ENCODE data around the gene CPZ. TPM values are rescaled to one million over a fixed set of nuclear protein-coding genes. Genes with fewer than 3 reads are reported as not detected.

CPZ gene
- total RNA-seq, 1 donor from 2014 or later: not detected

DNA sequence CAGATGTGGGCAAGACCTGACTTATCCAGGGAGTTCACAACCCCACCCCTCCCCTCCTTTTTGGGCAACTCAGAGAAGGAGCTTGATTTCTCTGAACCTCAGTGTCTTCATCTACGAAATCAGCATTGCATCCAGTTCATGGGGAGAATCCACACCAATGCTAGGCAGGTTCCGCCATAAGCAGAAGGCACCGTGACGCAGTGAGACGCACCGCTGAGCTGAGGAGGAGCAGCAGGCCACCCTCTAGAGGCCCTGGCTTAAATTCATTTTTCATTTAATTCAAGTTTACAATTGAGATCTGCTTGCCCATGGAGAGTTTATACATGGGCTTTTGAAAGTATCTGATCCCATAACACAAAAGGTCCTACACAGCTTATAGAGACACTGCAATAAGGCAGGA lies 55.7 kb downstream of the CPZ start:
- CTCF ChIA-PET: no interaction called here
- intact Hi-C loops (cut with micrococcal nuclease): no loop called here
- ATAC-seq (ENCODE audit: low read depth) (no peak), DNase-seq (no peak)
- POLR2A ChIA-PET: no interaction called here
- H3K4me1 Mint-ChIP-seq: no peaks in the 10 kb centered on the region
- H3K27ac Mint-ChIP-seq: no peak overlapping the region
- H3K27me3 Mint-ChIP-seq: no peaks in the 10 kb centered on the region
- H3K4me3 Mint-ChIP-seq: no peak overlapping the region
- H3K36me3 Mint-ChIP-seq (ENCODE audit: low read depth): no peaks in the 10 kb centered on the region
- no peaks in the 10 kb centered on the region for H3K9me3 Mint-ChIP-seq
- TF ChIP-seq, protein P1, sequence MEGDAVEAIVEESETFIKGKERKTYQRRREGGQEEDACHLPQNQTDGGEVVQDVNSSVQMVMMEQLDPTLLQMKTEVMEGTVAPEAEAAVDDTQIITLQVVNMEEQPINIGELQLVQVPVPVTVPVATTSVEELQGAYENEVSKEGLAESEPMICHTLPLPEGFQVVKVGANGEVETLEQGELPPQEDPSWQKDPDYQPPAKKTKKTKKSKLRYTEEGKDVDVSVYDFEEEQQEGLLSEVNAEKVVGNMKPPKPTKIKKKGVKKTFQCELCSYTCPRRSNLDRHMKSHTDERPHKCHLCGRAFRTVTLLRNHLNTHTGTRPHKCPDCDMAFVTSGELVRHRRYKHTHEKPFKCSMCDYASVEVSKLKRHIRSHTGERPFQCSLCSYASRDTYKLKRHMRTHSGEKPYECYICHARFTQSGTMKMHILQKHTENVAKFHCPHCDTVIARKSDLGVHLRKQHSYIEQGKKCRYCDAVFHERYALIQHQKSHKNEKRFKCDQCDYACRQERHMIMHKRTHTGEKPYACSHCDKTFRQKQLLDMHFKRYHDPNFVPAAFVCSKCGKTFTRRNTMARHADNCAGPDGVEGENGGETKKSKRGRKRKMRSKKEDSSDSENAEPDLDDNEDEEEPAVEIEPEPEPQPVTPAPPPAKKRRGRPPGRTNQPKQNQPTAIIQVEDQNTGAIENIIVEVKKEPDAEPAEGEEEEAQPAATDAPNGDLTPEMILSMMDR (IDR thresholded peaks at IDR 0.05): no peak

DNA sequence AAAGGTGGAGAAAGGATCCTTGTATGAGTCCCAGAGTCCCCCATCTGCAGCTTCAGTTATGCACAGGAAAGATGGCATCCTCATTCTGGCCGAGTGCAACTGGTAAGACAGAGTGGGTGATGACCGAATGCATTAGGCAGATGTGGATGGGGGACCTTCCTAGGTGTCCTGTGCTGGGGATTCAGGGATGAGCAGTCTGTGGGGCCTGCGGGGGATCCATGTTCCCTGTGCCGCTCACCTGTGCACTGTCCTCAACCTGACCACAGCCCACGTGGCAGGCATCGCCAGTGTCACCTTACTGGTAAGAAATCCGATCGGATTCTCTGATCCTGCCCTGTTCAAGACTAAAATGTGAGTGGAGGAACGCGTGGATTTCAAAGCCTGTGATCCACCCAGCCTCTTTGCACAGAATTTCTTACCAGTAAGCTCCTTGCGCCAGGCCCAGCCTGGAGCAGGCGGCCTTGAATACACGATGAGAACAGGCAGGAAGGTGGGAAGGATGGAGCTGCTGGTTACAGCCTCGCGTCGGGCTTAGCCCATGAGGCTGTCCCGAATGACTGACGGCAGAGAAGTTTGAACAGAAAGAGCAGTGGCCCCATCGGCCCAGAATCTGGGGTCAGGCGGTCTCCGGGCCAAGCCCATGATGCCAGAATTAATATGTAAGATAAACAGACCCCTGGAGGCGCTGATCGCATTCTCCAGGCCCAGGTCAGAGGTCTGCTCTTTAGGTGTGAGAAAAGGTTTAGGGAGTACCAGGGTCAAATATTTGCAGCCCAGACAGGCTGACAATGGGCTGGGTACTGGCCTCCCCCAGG lies 56.5 kb downstream of the CPZ start:
- H3K27me3 Mint-ChIP-seq: no peaks in the 10 kb centered on the region
- POLR2A ChIA-PET: no interaction called here
- ATAC-seq (ENCODE audit: low read depth) (no peak), DNase-seq (no peak)
- CTCF ChIA-PET: no interaction called here
- TF ChIP-seq, protein P1 (IDR thresholded peaks at IDR 0.05): no peak
- H3K9me3 Mint-ChIP-seq: peaks cover 3% of the 10 kb centered on the region
- intact Hi-C loops (cut with micrococcal nuclease): no loop called here
- no peak overlapping the region for H3K4me3 Mint-ChIP-seq
- no peaks in the 10 kb centered on the region for H3K36me3 Mint-ChIP-seq (ENCODE audit: low read depth)
- no peaks in the 10 kb centered on the region for H3K4me1 Mint-ChIP-seq
- no peak overlapping the region for H3K27ac Mint-ChIP-seq

DNA sequence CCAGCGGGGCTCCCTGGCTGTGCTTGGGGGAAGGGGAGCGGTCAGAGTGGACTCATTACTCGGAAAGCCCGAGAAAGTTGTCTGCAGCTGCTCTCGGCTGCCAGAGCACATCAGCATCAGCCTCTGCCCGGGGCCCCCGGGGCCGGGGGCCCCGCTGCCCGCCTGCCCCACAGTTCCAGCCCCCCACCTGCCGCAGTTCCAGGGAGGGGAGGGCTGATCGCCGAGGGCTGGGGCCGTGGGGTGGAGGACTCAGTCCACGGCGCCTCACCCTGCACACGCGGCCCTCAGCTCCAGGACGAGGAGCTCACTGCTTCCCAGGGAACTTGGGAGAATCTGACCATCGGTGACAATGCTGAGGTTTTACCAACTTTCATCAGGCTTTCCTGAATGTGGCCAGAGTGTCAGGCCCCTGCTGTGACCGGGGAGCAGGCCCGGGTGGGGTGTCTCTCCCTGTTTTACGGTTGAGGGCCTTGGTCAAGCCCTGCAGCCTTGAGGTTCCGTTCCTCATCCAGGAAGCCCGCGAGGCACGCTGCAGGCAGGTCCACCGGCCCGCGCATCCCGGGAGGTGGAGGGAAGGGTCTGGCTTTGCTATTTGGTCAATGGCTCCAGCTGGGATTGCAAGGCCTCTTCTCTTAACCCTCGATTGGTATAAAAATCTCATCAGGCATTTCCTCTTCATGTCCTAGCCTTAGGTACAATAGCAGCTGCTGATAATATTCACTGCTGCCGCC lies 57.2 kb downstream of the CPZ start:
- intact Hi-C loops (cut with micrococcal nuclease): no loop called here
- no peak for ATAC-seq (ENCODE audit: low read depth)
- no peak overlapping the region for H3K27ac Mint-ChIP-seq
- peaks cover 8% of the 10 kb centered on the region for H3K9me3 Mint-ChIP-seq
- DNase-seq: no peak
- TF ChIP-seq, protein P1 (IDR thresholded peaks at IDR 0.05): no peak
- H3K36me3 Mint-ChIP-seq (ENCODE audit: low read depth): no peaks in the 10 kb centered on the region
- H3K4me1 Mint-ChIP-seq: no peaks in the 10 kb centered on the region
- H3K27me3 Mint-ChIP-seq: no peaks in the 10 kb centered on the region
- ChIA-PET CTCF (no interaction called here), POLR2A (no interaction called here)
- no peak overlapping the region for H3K4me3 Mint-ChIP-seq

DNA sequence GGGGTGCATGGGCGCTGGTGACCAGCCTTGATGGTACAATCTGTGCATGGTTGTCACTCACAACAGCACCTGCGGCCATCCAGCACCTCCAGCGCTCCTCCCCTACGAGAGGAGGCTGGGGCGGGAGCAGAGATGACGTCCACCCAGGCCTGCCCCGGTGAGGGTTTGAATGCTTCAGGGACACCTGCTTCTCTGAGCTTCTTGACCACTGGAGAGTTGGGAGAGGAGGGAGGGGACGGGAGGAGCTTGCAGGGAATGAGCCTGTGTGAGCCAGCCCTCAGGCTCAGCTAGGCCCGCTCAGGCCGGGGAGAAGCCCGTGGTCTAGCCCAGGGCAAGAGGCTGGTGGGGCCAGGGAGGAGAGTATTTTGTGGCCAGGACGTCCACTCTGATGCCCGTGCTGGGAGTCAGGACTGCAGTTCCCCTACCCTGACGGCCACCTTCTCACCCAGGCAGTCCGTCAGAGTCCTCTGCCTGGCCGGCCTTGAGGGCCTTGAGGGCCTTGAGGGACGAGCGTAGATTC lies 59.2 kb downstream of the CPZ start:
- no peak for DNase-seq
- TF ChIP-seq, protein P1 (IDR thresholded peaks at IDR 0.05): no peak
- Mint-ChIP-seq H3K9me3 (peaks cover 8% of the 10 kb centered on the region), H3K4me1 (no peaks in the 10 kb centered on the region), H3K4me3 (no peak overlapping the region), H3K27me3 (no peaks in the 10 kb centered on the region), H3K36me3 (ENCODE audit: low read depth) (no peaks in the 10 kb centered on the region), H3K27ac (no peak overlapping the region)
- intact Hi-C loops (cut with micrococcal nuclease): no loop called here
- ChIA-PET POLR2A (no interaction called here), CTCF (no interaction called here)
- ATAC-seq (ENCODE audit: low read depth): no peak
